Ascending aorta (tissue), 2 donors: Measurements from ENCODE around the gene LCNL1. TPM values are rescaled to one million over a fixed set of nuclear protein-coding genes. Genes with fewer than 3 reads are reported as not detected.

Experiments used
- DNase-seq, 2 donors: peaks; one replicate each; pipeline ENCODE4 v3.0.0-alpha.2; 2019; ENCODE audit warnings: low spot score in 2 of 2
- H3K27ac ChIP-seq, 2 donors: fragments of 200-600 bp; sonication (generic); one replicate each; pipeline ENCODE4 v1.5.1; 2016 to 2017; ENCODE audit warnings: mild to moderate bottlenecking in 1 of 2
- H3K27me3 ChIP-seq: fragments of 200-600 bp; sonication (generic); one replicate; pipeline ENCODE4 v1.5.1; 2017
- H3K36me3 ChIP-seq, 2 donors: fragments of 200-600 bp; sonication (generic); one replicate each; pipeline ENCODE4 v1.5.1; 2016
- H3K4me1 ChIP-seq, 2 donors: fragments of 200-600 bp; sonication (generic); one replicate each; pipeline ENCODE4 v1.5.1; 2016 to 2017; ENCODE audit warnings: mild to moderate bottlenecking in 1 of 2
- H3K4me3 ChIP-seq, 2 donors: fragments of 200-600 bp; sonication (generic); one replicate each; pipeline ENCODE4 v1.5.1; 2016 to 2017; ENCODE audit warnings: mild to moderate bottlenecking in 1 of 2
- H3K9me3 ChIP-seq, 2 donors: fragments of 200-600 bp; sonication (generic); one replicate each; pipeline ENCODE4 v1.5.1; 2016
- intact Hi-C: fragments of 100-400 bp; cut with DNase I; formaldehyde crosslinking; loops from one replicate; pipeline ENCODE4 v1.15.1; 2023
- total RNA-seq: library from RNA; depleted of rRNA; stranded (reverse); fragments of >200 nt; gene quantifications from one replicate; pipeline ENCODE4 v1.1.0, GENCODE V29; 2016
- TF ChIP-seq, protein P1 (sequence below), 3 experiments: fragments of 200-600 bp in 2 of 3; fragments of 450-650 bp in 1 of 3; sonication (generic) in 2 of 3; IDR thresholded peaks; one replicate each; pipeline ENCODE4 v1.5.1; 2016 to 2019; ENCODE audit warnings: antibody characterized with exemption in 3 of 3, mild to moderate bottlenecking in 1 of 3, moderate library complexity in 1 of 3

Gene LCNL1
- total RNA-seq, 1 donor from 2014 or later: not detected

DNA sequence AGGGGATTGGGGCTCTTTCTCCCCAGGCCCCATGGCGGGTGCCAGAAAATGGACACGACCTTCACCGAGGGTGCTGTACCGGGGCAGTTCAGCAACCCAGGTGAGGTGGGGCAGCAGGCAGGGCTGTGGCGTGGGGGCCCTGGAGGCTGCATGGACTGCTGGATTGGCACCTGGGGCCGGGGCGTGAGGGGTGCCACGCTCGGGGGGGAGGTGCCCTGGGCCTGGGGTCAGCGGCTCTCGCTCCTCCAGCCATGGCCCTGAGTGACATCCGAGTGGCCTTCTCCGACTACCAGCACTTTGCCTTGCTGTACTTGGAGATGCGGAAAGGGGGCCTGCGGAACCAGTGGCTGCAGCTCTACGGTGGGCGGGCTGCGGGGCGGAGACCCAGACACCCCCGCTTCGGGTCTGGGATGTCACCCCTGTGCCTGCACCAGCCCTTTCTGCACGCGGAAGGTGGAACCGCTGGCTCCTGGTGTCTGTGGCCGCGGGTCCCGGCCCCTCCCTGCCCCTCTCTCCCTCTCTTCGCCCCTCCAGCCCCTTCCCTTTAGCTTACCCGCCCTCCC is 1.8 kb downstream of the LCNL1 start:
- TF ChIP-seq, protein P1, sequence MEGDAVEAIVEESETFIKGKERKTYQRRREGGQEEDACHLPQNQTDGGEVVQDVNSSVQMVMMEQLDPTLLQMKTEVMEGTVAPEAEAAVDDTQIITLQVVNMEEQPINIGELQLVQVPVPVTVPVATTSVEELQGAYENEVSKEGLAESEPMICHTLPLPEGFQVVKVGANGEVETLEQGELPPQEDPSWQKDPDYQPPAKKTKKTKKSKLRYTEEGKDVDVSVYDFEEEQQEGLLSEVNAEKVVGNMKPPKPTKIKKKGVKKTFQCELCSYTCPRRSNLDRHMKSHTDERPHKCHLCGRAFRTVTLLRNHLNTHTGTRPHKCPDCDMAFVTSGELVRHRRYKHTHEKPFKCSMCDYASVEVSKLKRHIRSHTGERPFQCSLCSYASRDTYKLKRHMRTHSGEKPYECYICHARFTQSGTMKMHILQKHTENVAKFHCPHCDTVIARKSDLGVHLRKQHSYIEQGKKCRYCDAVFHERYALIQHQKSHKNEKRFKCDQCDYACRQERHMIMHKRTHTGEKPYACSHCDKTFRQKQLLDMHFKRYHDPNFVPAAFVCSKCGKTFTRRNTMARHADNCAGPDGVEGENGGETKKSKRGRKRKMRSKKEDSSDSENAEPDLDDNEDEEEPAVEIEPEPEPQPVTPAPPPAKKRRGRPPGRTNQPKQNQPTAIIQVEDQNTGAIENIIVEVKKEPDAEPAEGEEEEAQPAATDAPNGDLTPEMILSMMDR (IDR thresholded peaks at IDR 0.05): no peak
- Histone ChIP-seq H3K4me3 (no peak overlapping the region), H3K27me3 (peaks cover 5% of the 10 kb centered on the region), H3K27ac (no peak overlapping the region), H3K36me3 (no peaks in the 10 kb centered on the region), H3K9me3 (no peaks in the 10 kb centered on the region), H3K4me1 (no peaks in the 10 kb centered on the region)
- intact Hi-C loops: no loop called here
- no peak for DNase-seq

DNA sequence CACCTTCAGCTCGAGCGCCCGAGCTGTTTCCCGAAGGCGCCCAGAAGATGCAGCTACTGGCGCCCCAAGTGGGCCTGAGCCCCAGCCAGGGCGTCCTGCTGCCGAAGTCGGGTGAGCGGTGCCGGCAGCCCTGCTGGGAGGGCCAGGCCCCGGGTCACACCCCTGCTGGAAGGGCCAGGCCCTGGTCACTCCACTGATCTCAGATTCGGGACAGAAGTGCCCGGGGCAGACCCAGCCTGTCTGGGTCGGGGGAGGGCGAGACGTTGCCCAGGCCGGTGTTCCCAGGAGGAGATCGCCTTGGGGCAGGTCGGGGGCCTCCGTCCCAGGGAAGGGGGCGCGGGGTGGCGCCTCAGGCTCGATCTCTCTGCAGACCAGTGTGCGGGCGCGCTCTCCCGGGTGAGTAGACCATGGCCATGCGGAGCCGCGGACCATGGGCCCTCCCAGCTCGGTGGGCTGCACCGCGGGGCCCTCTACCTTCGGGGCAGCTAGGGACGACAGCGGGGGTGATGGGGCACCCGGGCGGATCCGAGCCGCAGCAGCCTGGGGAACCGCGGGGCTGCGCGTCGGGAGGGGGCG is 2.3 kb downstream of the LCNL1 start:
- intact Hi-C loops: no loop called here
- peaks cover 5% of the 10 kb centered on the region for H3K27me3 ChIP-seq
- TF ChIP-seq, protein P1 (IDR thresholded peaks at IDR 0.05): no peak
- no peak overlapping the region for H3K4me3 ChIP-seq
- no peaks in the 10 kb centered on the region for H3K4me1 ChIP-seq
- no peaks in the 10 kb centered on the region for H3K9me3 ChIP-seq
- no peak overlapping the region for H3K27ac ChIP-seq
- DNase-seq: no peak
- H3K36me3 ChIP-seq: no peaks in the 10 kb centered on the region

DNA sequence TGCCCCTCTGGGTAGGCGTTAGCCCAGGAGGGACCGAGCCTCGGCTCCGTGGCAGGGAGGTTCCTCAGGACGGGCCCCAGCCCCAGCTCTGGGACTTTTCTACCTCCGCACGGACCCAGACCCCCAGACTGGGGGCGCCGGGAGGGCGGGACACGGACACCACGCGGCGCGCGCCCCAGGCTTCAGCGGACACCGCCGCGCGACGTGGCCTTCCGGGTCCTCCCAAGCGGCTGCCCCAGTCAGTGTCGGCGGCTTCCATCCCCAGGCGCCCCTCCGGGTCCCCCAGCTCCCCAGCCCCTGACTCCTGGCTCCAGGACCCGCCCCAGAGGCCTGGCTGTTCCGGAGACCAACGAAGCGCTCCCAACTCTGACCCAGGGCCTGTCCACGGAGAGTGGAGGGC is 3.1 kb downstream of the LCNL1 start:
- Histone ChIP-seq H3K36me3 (no peaks in the 10 kb centered on the region), H3K4me1 (no peaks in the 10 kb centered on the region), H3K4me3 (no peak overlapping the region), H3K9me3 (no peaks in the 10 kb centered on the region), H3K27me3 (peaks cover 5% of the 10 kb centered on the region), H3K27ac (no peak overlapping the region)
- TF ChIP-seq, protein P1 (IDR thresholded peaks at IDR 0.05): no peak
- intact Hi-C loops: no loop called here
- DNase-seq: no peak

DNA sequence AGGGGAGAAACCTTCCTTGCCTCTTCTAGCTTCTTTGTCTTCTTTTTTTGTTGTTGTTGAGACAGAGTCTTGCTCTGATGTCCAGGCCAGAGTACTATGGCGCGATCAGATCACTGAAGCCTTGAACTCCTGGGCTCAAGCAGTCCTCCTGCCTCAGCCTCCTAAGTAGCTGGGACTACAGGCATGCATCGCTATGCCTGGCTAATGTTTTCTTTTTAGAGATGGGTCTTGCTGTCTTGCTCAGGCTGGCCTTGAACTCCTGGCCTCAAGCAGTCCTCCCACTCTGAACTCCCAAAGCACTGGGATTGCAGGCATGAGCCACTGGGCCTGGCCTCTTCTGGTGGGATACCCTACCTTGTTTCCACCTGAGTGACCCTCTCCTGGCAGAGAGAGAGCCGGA is 6.1 kb downstream of the LCNL1 start:
- no peak overlapping the region for H3K4me3 ChIP-seq
- intact Hi-C loops: no loop called here
- no peaks in the 10 kb centered on the region for H3K9me3 ChIP-seq
- no peak overlapping the region for H3K27ac ChIP-seq
- TF ChIP-seq, protein P1 (IDR thresholded peaks at IDR 0.05): no peak
- peaks cover 8 to 12% of the 10 kb centered on the region in 2 donors for H3K4me1 ChIP-seq
- peaks cover 5% of the 10 kb centered on the region for H3K27me3 ChIP-seq
- no peaks in the 10 kb centered on the region for H3K36me3 ChIP-seq
- DNase-seq: no peak

DNA sequence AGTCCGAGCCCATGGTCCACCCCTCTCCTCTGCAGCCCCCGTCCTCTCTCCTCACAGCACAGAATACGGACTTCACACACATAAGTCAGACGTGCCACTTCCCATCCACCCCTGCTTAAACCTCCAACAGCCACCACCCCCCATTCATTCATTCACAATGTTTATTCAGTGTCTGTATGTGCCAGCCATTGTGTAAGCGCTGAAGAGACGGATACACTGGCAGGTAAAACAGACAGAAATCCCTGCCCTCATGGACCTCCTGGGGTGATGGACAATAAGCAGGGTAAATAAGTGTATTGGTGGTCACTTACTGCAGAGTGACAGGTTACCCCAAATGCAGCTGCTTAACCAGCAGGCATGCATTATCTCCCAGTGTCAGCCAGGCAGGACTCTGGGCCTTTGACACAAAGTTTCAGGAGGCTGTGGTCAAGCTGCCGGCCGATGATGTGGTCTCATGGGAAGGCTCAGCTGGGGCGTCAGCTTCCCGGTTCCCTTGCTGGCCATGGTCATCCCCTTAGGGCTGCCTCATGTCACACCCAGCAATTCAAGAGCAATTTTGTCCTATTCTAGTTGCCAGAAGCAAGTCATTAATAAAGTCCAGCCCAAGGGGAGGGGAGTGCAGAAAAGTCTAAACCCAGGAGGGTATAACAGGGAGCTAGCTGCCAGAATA is 7.6 kb downstream of the LCNL1 start:
- no peak overlapping the region for H3K27ac ChIP-seq
- peaks cover 12 to 16% of the 10 kb centered on the region in 2 donors for H3K4me1 ChIP-seq
- TF ChIP-seq, protein P1 (IDR thresholded peaks at IDR 0.05): no peak
- intact Hi-C loops: loop anchor here (5.0 kb wide), 1 partner anchor 97 kb away; the partner anchor contains the start of gene MAN1B1
- H3K4me3 ChIP-seq: no peak overlapping the region
- DNase-seq: no peak
- H3K9me3 ChIP-seq: no peaks in the 10 kb centered on the region
- no peaks in the 10 kb centered on the region for H3K36me3 ChIP-seq
- no peaks in the 10 kb centered on the region for H3K27me3 ChIP-seq
